H1 (cell line): ENCODE results near the gene SMIM5. TPM values are rescaled to one million over a fixed set of nuclear protein-coding genes. Genes with fewer than 3 reads are reported as not detected.

ENCODE experiments used
- EP300 ChIP-seq, 2 experiments: IDR thresholded peaks; 1 replicate in 1 of 2; 2 replicates in 1 of 2; pipeline ENCODE4 v1.6.1; 2011 to 2012; ENCODE audit warnings: low read depth in 2 of 2, low read length in 2 of 2, mild to moderate bottlenecking in 2 of 2, borderline replicate concordance in 1 of 2, inconsistent platforms in 1 of 2, moderate library complexity in 1 of 2
- SIX5 ChIP-seq: IDR thresholded peaks from 2 replicates; pipeline ENCODE4 v1.6.1; 2011; ENCODE audit warnings: mild to moderate bottlenecking, low read depth, low read length
- SP4 ChIP-seq: IDR thresholded peaks from 2 replicates; pipeline ENCODE4 v1.6.1; 2012; ENCODE audit warnings: low read length, inconsistent platforms
- polyA plus RNA-seq, 7 experiments: library from polyadenylated mRNA; depleted of rRNA in 3 of 7; stranded (reverse) in 5 of 7; unstranded in 2 of 7; fragments of >200 nt in 5 of 7; fragments of 200-250 nt in 2 of 7; gene quantifications; 1 replicate in 5 of 7; 2 replicates in 1 of 7; 4 replicates in 1 of 7; pipeline versions ENCODE4 v1.2.1 to v1.2.3, GENCODE V29; 2011 to 2013; ENCODE audit warnings: missing spikeins in 2 of 7, mixed read lengths in 2 of 7
- total RNA-seq: library from RNA; stranded (reverse); fragmentation: NEBNext Ultra II Directional; extraction: Animal tissue kit (Norgen Biotek cat#: 25700); gene quantifications from 2 replicates; pipeline ENCODE4 v1.2.1, GENCODE V29; 2021
- TF ChIP-seq, protein P1 (sequence below), 3 experiments: IDR thresholded peaks; 1 replicate in 2 of 3; 2 replicates in 1 of 3; pipeline versions ENCODE4 v1.5.1 to v1.6.1; 2011; ENCODE audit warnings: low read length in 3 of 3, mild to moderate bottlenecking in 3 of 3, inconsistent platforms in 2 of 3, low read depth in 1 of 3, moderate library complexity in 1 of 3; ENCODE audit not compliant: insufficient read depth in 1 of 3; ENCODE audit errors: control extremely low read depth in 1 of 3
- TF ChIP-seq, protein P2 (sequence below): IDR thresholded peaks from 2 replicates; pipeline ENCODE4 v1.6.1; 2012; ENCODE audit warnings: low read length, inconsistent platforms

SMIM5 gene
- total and polyA plus RNA-seq, 2 of the 8 experiments (the other 6 are each of a cell fraction or from before 2014, with no cell fraction given) = not detected

DNA sequence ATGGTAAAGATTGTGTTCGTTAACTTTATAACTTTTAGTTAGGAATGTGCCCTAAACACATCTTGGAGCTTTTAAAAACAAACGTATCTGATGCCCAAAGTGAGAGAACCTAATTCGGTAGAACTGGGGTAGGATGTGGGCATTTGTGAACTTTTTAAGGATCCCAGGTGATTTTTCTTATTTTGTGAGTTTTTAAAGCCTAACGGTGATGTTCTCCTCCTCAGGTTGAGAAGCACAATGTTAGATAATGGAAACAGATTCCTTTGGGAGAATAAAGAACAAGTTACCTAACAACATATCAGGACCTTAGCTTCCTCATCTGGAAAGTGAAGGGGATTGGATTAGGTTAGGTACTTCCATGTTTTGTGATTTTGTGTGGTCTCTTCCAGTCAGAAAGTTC is 34.6 kb downstream of the SMIM5 start (continued):
- TF ChIP-seq, protein P1, sequence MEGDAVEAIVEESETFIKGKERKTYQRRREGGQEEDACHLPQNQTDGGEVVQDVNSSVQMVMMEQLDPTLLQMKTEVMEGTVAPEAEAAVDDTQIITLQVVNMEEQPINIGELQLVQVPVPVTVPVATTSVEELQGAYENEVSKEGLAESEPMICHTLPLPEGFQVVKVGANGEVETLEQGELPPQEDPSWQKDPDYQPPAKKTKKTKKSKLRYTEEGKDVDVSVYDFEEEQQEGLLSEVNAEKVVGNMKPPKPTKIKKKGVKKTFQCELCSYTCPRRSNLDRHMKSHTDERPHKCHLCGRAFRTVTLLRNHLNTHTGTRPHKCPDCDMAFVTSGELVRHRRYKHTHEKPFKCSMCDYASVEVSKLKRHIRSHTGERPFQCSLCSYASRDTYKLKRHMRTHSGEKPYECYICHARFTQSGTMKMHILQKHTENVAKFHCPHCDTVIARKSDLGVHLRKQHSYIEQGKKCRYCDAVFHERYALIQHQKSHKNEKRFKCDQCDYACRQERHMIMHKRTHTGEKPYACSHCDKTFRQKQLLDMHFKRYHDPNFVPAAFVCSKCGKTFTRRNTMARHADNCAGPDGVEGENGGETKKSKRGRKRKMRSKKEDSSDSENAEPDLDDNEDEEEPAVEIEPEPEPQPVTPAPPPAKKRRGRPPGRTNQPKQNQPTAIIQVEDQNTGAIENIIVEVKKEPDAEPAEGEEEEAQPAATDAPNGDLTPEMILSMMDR (IDR thresholded peaks at IDR 0.05; ENCODE audit: control extremely low read depth in 1 of 3, insufficient read depth in 1 of 3, low read depth in 1 of 3, low read length in 3 of 3) = no peak
- TF ChIP-seq EP300 (IDR thresholded peaks at IDR 0.05; ENCODE audit: borderline replicate concordance in 1 of 2, low read depth in 2 of 2, low read length in 2 of 2) (no peak), SIX5 (no peak), SP4 (no peak)
- TF ChIP-seq, protein P2, sequence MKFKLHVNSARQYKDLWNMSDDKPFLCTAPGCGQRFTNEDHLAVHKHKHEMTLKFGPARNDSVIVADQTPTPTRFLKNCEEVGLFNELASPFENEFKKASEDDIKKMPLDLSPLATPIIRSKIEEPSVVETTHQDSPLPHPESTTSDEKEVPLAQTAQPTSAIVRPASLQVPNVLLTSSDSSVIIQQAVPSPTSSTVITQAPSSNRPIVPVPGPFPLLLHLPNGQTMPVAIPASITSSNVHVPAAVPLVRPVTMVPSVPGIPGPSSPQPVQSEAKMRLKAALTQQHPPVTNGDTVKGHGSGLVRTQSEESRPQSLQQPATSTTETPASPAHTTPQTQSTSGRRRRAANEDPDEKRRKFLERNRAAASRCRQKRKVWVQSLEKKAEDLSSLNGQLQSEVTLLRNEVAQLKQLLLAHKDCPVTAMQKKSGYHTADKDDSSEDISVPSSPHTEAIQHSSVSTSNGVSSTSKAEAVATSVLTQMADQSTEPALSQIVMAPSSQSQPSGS = no peak
